Transverse colon (tissue), 3 donors: Measurements from ENCODE around the gene MUC20.

ENCODE experiments used
- CTCF ChIP-seq, 5 experiments: fragments of 200-600 bp in 3 of 5; fragments of 450-650 bp in 2 of 5; sonication (generic) in 3 of 5; IDR thresholded peaks; 1 replicate in 2 of 5; 2 replicates in 3 of 5; pipeline ENCODE4 v1.5.1; 2016 to 2017; ENCODE audit warnings: antibody characterized with exemption in 5 of 5, inconsistent platforms in 3 of 5, mild to moderate bottlenecking in 2 of 5, moderate library complexity in 1 of 5
- POLR2A ChIP-seq: fragments of 450-650 bp; IDR thresholded peaks from one replicate; pipeline ENCODE4 v1.6.1; 2016; ENCODE audit warnings: antibody characterized with exemption, mild to moderate bottlenecking, moderate library complexity

DNA sequence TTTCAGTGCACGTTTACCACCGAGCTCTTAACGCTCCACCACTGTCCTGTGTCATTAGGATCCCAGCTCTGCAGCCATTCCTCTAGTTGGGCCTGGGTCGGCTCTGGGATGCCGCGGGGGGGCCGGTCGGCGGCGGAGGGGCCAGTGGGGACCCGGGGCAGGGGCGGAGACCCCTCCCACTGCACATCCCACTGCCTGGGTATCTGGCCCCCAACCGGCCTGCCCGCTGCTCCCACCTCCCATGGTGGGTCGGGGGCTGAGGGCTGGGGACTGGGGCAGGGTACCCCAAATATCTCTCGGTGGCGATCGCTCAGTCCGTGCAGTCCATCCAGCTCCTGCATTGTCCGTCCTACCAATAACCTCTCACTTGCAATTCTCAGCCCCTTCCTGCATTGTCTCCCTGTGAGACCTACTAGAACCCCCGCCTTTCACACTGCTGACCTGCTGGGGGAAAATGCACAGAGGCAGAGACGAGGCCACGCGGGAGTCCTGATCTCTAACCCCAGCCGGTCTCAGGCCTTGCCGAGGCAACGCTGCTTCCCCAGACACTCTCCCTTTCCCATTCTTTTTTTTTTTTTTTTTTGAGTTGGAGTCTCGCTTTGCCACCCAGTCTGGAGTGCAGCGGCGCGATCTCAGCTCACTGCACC is 24.0 kb upstream of the MUC20 start:
- TF ChIP-seq CTCF (IDR thresholded peaks at IDR 0.05) (no peak), POLR2A (no peak)
